Subcutaneous abdominal adipose tissue (tissue), 5 donors: ENCODE data around the gene LRWD1.
A peak's percentile ranks its signal among the peaks of the same experiment; 100 is the strongest.
"Not testable (repeated sequence)": the region's sequence is repeated elsewhere in the genome, so short reads cannot be mapped to it uniquely, and the experiment has no call there.

Experiments
- H3K27ac ChIP-seq: one replicate; pipeline ENCODE4 v1.7.0; 2013; ENCODE audit warnings: low read depth, mild to moderate bottlenecking, inconsistent platforms, low read length, moderate library complexity
- H3K27me3 ChIP-seq, 5 donors: one replicate each; pipeline ENCODE4 v1.7.0; 2013; ENCODE audit warnings: low read length in 5 of 5, inconsistent platforms in 1 of 5; ENCODE audit not compliant: control insufficient read depth in 5 of 5, insufficient read depth in 4 of 5
- H3K36me3 ChIP-seq, 5 donors: one replicate each; pipeline ENCODE4 v1.7.0; 2013; ENCODE audit warnings: low read length in 5 of 5; ENCODE audit not compliant: control insufficient read depth in 5 of 5, insufficient read depth in 5 of 5
- H3K4me1 ChIP-seq, 5 donors: one replicate each; pipeline ENCODE4 v1.7.0; 2013; ENCODE audit warnings: low read length in 5 of 5, mild to moderate bottlenecking in 3 of 5, moderate library complexity in 1 of 5; ENCODE audit not compliant: control insufficient read depth in 5 of 5, insufficient read depth in 5 of 5
- H3K4me3 ChIP-seq, 5 donors: one replicate each; pipeline ENCODE4 v1.7.0; 2013; ENCODE audit warnings: low read length in 5 of 5, low read depth in 1 of 5
- H3K9ac ChIP-seq, 5 donors: one replicate each; pipeline ENCODE4 v1.7.0; 2013; ENCODE audit warnings: low read length in 5 of 5, mild to moderate bottlenecking in 4 of 5, moderate library complexity in 3 of 5
- H3K9me3 ChIP-seq, 5 donors: one replicate each; pipeline ENCODE4 v1.7.0; 2013; ENCODE audit warnings: low read length in 5 of 5; ENCODE audit not compliant: control insufficient read depth in 5 of 5
- donor health status: healthy.
- donor health status: healthy.
- donor health status: healthy.
- donor health status: healthy.
- donor health status: healthy.

The LRWD1 gene

GRCh38 chr7:102474736-102475435 lies 10.1 kb downstream of the LRWD1 start:
- H3K27me3 ChIP-seq, H3K27ac ChIP-seq, H3K9me3 ChIP-seq, H3K4me3 ChIP-seq, H3K4me1 ChIP-seq, H3K9ac ChIP-seq: not testable (repeated sequence)
- peaks cover 0 to 25% (median 24%) of the 10 kb centered on the region in 5 donors for H3K36me3 ChIP-seq

DNA sequence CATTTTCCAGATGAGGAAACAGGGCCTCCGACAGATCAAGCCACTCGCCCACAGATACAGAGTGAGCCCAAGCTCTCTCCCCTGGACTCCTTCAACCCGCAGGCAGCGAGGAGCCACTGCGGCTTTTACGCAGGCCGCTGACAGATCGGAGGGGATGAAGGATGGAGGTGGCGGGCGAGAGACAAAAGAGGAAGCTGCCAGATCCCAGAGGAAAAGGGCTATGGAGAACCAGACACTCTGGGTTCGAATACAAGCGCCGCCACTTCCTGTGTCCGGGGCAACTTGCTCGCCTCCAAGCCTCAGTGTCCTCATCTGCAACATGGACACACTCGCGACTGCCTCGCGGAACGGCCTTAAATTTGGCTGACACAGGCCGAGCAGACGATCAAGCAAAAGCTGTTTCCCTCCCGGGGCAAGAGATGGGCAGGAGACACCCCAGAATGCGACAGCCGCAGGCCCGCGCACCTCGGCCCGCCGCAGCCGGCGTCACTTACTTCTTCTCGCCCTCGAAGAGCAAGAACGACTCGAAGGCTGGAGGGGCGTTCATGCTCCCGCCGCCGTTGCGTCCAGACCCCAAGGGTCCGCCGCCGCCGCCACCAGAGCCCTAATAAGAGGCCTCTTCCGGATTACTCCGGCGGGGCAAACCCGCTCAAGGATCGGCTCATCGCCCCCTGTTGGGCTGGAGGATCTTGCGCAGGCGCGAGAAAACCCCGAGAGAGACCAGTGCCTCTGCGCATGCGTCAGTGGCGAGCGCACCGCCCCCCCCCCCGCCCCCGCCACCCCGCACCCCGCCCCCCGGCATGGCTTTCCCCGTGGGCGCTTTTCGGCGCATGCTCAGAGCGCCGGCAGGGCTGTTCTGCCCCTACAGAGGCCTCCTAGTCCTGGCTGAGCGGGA lies 13.8 kb downstream of the LRWD1 start, which contains the start of gene POLR2J:
TSS of gene POLR2J (minus strand) at position 609 of the 895 bp plus-strand sequence. CDS start at position 547, 62 bp downstream.
- H3K4me1 ChIP-seq, H3K27ac ChIP-seq, H3K36me3 ChIP-seq, H3K27me3 ChIP-seq, H3K9me3 ChIP-seq: not testable (repeated sequence)
- Histone ChIP-seq H3K9ac (peak within 1 kb of the TSS in 1 of 5 donors; percentile 47), H3K4me3 (peak within 1 kb of the TSS in 4 of 5 donors; percentile 36 to 55 (median 40))

DNA sequence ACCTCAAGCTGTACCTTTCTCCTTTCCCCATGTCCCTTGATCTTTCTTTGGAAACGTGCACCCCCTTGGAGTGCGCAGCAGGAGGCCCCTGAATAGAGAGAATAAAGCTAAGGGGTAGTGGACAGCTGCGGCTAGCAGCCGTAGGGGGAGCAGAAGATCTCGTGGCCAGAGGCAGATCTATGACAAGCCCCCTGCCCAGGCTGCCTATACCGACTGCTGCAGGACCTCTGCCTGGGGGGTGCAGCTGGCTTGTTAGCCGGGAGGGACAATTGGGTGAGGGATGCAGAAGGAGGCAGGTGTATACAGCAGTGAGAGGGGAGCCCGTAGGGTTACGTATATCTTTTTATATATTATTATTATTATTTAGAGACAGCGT lies 14.4 kb downstream of the LRWD1 start:
- H3K27ac ChIP-seq, H3K27me3 ChIP-seq, H3K9ac ChIP-seq, H3K9me3 ChIP-seq, H3K36me3 ChIP-seq, H3K4me3 ChIP-seq, H3K4me1 ChIP-seq: not testable (repeated sequence)

GRCh38 chr7:102479982-102480637 lies 15.3 kb downstream of the LRWD1 start:
- not testable (repeated sequence) for H3K9ac ChIP-seq, H3K4me3 ChIP-seq

DNA sequence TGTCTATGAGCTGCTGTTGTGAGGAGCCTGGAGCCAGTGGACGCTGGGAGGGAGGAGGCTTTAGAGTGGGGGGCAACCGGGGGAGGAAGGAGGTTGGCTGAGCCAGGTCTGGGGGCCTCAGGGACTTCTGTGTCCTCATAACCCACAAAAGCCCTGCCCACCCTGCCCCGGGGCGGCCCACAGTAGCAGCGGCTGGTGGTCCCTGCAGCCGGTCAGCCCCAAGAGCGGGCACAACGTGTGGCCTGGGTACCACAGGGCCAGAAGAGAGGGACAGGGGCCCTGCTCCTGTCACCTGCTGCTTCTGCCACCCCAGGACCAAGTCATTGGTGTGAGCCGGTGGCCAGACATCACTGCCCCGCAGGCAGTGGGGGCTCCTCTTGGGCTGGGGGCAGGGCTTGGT lies 17.2 kb downstream of the LRWD1 start:
- not testable (repeated sequence) for H3K9me3 ChIP-seq, H3K4me1 ChIP-seq, H3K4me3 ChIP-seq, H3K27ac ChIP-seq, H3K36me3 ChIP-seq, H3K9ac ChIP-seq, H3K27me3 ChIP-seq

More at GRCh38 chr7:102479982-102480637, 15.3 kb downstream of the LRWD1 start:
- not testable (repeated sequence) for H3K36me3 ChIP-seq, H3K27ac ChIP-seq, H3K27me3 ChIP-seq, H3K4me1 ChIP-seq, H3K9me3 ChIP-seq

DNA sequence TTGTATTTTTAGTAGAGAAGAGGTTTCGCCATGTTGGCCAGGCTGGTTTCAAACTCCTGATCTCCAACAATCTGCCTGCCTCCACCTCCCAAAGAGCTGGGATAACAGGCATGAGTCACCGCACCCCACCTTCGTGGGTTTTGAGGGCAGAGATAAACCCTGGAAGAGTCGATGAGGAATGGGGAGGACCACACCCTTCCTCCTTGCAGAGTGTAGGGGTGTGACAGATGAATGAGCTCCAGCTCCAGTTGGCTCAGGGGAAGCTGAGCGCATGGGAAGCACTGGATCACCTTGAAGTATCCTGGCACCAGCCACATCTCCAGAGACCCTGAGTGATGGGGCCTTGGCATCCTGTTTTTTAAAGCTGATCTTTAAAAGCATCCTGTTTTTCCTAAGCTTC lies 19.5 kb downstream of the LRWD1 start:
- H3K27ac ChIP-seq, H3K4me3 ChIP-seq, H3K4me1 ChIP-seq, H3K36me3 ChIP-seq, H3K9ac ChIP-seq, H3K9me3 ChIP-seq, H3K27me3 ChIP-seq: not testable (repeated sequence)

DNA sequence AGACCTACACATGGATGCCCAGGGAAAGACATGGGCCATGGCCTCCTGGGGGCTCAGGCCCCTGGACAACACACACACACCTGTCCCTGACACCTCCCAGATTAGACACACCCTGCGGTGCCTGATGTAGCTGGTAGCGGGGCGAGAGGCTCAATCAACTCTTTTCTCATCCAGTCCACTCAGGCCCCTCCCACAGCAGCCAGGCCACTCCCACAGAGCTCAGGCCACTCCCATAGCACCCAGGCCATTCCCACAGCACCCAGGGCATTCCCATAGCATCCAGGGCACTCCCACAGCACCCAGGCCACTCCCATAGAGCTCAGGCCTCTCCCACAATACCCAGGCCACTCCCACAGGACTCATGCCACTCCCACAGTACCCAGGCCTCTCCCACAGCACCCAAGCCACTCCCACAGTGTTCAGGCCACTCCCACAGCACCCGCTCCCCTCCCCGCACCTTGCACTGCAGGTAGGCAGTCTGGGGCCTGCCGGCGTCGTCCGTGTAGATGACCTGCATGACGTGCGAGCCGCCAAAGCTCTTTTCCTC lies 25.8 kb downstream of the LRWD1 start:
- not testable (repeated sequence) for H3K4me3 ChIP-seq, H3K9ac ChIP-seq, H3K9me3 ChIP-seq, H3K27me3 ChIP-seq, H3K27ac ChIP-seq, H3K4me1 ChIP-seq, H3K36me3 ChIP-seq

- not testable (repeated sequence) for H3K36me3 ChIP-seq, H3K27ac ChIP-seq, H3K9ac ChIP-seq, H3K4me1 ChIP-seq, H3K4me3 ChIP-seq, H3K9me3 ChIP-seq, H3K27me3 ChIP-seq
These were observed 28.6 kb downstream of the LRWD1 start for GRCh38 chr7:102493220-102493935.

DNA sequence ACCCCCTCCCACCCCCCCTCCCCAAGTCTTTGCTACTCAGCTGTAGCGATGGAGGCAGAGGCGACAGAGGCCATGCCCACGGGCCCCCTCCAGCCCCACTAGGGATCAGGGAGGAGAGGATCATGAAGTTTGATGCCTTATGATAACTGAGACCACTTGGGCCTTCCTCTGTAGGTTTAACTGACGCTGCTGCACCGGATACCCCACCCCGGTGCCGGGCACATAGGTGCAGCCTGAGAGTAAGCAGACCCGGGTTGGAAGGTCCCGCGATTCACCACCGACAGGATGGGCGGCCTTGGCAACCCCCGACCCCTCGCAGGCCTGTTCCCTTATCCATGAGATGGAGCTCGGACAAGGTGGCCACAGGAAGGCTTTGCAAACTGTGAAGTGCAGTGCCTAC lies 29.2 kb downstream of the LRWD1 start:
- H3K36me3 ChIP-seq, H3K4me3 ChIP-seq, H3K9me3 ChIP-seq, H3K9ac ChIP-seq, H3K27ac ChIP-seq, H3K4me1 ChIP-seq, H3K27me3 ChIP-seq: not testable (repeated sequence)
